D721Med (cell line): Measurements from ENCODE around the gene MYO1C.
"Not testable (repeated sequence)": the region's sequence is repeated elsewhere in the genome, so short reads cannot be mapped to it uniquely, and the experiment has no call there.

Experiments
- DNase-seq: peaks from one replicate; pipeline ENCODE4 v3.0.0; 2011; ENCODE audit warnings: low spot score; ENCODE audit not compliant: insufficient read length
- FAIRE-seq: peaks from 2 replicates; lab custom pipeline; 2011; peaks lifted over from hg19 to GRCh38; lab: Jason Lieb, UNC
- TF ChIP-seq, protein P1 (sequence below): IDR thresholded peaks from 2 replicates; pipeline ENCODE4 v1.5.1; 2012; ENCODE audit warnings: mild to moderate bottlenecking, control low read depth; ENCODE audit not compliant: insufficient read depth; ENCODE audit errors: missing control alignments

Gene MYO1C

DNA sequence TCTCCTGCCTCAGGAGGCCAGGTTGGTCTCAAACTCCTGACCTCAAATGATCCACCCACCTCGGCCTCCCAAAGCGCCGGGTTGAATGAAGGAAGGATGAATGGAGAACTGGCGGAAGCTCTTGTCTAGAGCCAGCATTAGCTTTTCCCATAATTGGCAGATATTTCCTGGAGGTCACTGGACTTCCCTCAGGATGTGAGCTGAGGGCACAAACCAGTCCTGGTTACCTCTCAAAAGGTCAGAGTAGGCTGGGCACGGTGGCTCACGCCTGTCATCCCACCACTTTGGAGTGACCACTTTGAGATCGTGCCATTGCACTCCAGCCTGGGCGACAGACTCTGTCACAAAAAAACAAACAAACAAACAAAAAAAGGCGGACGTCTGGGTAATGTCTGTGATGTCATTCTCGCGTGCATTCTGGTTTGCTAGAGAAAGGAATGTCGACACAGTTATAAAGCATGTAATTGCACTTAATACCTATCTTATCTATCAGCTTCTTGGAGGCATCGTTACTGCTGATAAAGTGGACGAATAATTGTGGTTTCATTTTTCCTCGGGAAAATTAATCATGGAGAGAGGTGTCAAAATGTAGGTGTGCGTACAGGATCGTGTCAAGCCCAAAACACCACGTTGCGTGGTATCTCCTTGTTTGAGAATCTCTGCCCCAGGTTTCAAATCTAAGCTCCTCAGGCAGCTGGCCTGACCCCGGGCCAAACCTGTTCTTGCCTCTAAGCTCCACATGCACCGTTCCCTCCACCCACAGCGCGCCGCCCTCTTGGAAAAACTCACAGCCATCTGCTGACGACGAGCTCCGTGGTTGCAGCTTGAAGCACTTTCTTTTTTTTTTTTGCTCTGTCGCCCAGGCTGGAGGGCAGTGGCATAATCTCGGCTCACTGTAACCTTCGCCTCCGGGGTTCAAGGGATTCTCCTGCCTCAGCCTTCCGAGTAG, 30.0 kb downstream of the MYO1C start:
- peak; percentile 48 for FAIRE-seq
- TF ChIP-seq, protein P1, sequence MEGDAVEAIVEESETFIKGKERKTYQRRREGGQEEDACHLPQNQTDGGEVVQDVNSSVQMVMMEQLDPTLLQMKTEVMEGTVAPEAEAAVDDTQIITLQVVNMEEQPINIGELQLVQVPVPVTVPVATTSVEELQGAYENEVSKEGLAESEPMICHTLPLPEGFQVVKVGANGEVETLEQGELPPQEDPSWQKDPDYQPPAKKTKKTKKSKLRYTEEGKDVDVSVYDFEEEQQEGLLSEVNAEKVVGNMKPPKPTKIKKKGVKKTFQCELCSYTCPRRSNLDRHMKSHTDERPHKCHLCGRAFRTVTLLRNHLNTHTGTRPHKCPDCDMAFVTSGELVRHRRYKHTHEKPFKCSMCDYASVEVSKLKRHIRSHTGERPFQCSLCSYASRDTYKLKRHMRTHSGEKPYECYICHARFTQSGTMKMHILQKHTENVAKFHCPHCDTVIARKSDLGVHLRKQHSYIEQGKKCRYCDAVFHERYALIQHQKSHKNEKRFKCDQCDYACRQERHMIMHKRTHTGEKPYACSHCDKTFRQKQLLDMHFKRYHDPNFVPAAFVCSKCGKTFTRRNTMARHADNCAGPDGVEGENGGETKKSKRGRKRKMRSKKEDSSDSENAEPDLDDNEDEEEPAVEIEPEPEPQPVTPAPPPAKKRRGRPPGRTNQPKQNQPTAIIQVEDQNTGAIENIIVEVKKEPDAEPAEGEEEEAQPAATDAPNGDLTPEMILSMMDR: no peak
- DNase-seq: no peak

DNA sequence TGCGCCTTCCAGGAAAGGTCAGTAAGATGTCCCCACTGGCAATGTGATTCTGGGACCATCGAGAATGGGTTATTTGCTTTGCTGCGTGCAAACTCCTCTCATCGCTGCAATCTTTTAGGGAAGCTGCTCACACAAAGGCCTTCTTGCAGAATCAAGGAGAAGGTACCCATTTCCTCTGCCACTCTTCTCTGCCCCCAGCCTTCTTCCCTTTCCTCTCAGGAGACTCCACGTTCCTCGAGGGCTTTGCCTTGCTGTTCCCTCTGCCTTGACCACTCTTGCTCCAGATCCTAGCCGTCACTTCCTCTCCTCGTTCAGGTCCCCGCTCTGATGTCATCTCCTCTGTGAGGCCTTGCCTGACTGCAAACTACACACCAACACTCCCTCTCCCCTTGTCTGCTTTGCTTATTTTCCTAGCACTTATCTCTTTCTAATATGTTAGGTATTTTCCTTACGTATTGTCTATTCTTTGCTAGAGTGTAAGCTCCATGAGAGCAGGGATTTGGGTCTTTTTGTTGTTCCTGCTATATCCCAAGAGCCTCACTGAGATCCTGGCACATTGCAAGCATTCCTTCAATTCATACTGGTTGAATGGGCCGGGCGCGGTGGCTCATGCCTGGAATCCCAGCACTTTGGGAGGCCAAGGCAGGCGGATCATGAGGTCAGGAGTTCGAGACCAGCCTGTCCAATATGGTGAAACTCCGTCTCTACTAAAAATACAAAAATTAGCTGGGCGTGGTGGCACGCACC, 31.1 kb downstream of the MYO1C start:
- FAIRE-seq (no peak), DNase-seq (no peak)

DNA sequence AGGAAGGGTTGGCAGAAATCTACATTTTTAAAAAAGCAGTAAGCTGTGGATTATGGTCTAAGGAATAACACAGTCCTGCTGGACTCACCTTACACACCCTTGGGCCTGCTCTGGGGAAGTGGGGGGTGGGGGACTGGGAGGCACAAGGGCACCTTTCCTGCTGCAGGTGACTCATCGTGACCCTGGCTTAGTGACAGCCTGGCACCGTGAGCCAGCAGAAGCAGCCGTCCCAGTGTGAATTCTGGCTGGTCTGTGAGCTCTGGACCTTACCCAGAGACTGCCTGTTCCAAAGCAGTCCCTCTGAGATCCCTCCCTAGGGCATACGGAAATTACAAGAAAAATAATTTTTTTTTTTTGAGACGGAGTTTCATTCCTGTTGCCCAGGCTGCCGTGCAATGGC, 32.3 kb downstream of the MYO1C start:
- no peak for DNase-seq
- TF ChIP-seq, protein P1: no peak
- FAIRE-seq: no peak

More for the DNA sequence above, 31.1 kb downstream of the MYO1C start:
- TF ChIP-seq, protein P1: no peak

DNA sequence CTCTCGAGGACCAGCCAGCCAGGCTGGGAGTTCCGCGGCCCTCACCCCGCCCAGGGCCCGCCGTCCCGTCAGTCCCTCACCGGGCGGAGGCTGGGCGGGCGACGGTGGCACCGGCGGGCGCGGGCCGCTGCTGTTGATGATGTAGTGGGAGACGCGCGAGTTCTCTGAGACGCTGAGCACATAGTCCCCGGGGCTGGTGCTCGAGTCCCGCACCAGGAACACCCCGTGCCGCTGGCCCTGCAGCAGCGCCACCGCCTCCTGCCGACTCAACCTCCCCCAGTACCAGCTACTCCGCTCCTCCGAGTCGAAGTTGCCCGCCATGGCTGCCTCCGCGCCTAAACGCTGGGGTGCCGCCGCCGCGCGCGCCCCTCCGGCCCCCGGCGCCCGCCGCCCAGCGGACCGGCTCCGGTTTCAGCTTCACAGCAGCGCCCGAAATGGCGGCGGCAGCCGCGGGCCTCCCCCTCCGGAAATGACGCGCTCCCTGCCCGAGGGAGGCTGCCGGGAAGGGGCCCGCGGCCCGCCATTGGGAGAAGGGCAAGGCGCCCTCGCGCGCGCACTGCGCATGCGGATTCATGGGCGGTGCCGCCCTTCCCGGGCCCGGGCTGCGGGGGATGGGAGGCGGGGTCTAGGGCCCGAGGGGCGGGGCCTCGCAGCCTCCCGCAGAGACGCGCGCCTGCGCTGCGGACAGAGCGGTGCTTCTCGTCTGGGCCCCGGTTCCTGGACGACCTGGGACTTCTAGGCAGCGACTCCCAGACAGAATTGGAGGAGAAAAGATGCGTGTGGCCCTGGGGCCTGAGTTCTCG, 36.5 kb downstream of the MYO1C start, which contains the start of gene CRK:
Gene CRK (minus strand): TSS at position 436 of the 803 bp plus-strand sequence. CDS start 115 bp downstream, at position 321.
- FAIRE-seq (no peak), DNase-seq (peak; percentile 98)
- TF ChIP-seq, protein P1: no peak

DNA sequence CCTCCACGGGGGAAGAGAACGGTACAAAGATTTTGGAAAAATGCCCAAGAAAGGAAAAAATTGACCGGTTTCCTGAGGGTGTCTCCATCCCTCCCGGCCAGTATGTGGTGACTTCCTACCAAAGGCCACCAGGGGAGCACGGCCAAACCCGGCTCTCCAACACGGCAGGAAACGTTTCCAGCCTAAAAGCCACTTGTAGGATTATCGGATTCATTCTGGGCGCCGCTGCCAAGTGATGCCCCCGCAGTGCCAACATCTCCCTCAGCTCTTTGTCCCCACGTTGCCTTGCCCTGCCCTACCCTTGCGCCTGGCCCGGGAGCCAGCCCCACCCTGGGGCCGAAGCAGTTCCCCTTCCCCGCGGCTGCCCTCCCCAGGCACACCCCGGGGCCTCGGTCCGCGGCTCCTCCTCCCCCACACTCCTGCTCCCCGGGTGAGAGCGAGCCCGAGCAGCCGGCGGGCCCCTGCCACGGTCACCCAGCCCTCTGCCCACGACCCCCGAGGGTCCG, 37.1 kb downstream of the MYO1C start:
- FAIRE-seq (no peak), DNase-seq (no peak)
- TF ChIP-seq, protein P1: no peak

DNA sequence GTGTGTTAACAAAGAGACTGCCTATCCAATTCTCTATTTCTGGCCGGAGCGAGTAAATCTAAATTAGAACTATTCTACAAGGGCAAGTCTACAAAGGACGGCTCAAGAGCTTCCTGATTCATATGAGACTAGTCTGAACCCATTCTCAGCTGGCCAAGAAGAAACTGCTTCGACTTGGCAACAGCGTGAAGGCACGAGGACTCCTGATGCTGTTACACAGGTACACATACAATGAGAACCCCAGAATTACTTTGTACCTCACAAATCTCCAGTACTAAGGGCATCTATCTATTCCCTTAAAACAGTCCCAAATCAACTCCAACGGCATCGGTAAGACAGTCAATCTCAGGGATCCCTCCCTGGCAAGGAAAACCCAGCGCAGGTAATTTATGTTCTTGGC, 37.9 kb downstream of the MYO1C start:
- FAIRE-seq (no peak), DNase-seq (no peak)
- TF ChIP-seq, protein P1: no peak

DNA sequence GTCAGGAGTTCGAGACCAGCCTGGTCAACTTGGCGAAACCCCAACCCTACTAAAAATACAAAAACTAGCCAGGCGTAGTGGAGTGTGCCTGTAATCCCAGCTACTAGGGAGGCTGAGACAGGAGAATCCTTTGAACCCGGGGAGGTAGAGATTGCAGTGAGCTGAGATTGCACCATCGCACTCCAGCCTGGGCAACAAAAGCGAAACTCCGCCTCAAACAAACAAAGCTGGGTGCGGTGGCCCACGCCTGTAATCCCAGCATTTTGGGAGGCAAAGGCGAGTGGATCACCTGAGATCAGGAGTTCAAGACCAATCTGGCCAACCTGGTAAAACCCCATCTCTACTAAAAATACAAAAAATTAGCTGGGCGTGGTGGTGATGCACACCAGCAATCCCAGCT, 38.8 kb downstream of the MYO1C start:
- not testable (repeated sequence) for FAIRE-seq, DNase-seq
